Adrenal gland (tissue), 12 donors: Measurements from ENCODE around the gene NUP153. TPM values are rescaled to one million over a fixed set of nuclear protein-coding genes. Genes with fewer than 3 reads are reported as not detected.

ENCODE experiments used
- DNase-seq, 7 donors: peaks; one replicate each; pipeline ENCODE4 v3.0.0-alpha.2; 2019 to 2020
- H3K27ac ChIP-seq, 5 donors: fragments of 200-600 bp; sonication (generic) in 4 of 5; 1 replicate in 3 of 5; 2 replicates in 2 of 5; pipeline versions ENCODE4 v1.5.1 to v1.8.0; 2016 to 2020; ENCODE audit warnings: mild to moderate bottlenecking in 1 of 5
- H3K27me3 ChIP-seq: fragments of 200-600 bp; 2 replicates; pipeline ENCODE4 v1.8.0; 2021
- H3K36me3 ChIP-seq, 2 donors: fragments of 200-600 bp; replicated peaks in 1 of 2; 1 replicate in 1 of 2; 2 replicates in 1 of 2; pipeline versions ENCODE4 v1.5.1 to v1.8.0; 2018 to 2022
- H3K4me1 ChIP-seq, 2 donors: fragments of 200-600 bp; replicated peaks in 1 of 2; 1 replicate in 1 of 2; 2 replicates in 1 of 2; pipeline versions ENCODE4 v1.5.1 to v1.8.0; 2018 to 2021
- H3K4me3 ChIP-seq, 4 donors: fragments of 200-600 bp; sonication (generic) in 3 of 4; one replicate each; pipeline ENCODE4 v1.5.1; 2016 to 2018
- H3K9me3 ChIP-seq, 3 donors: fragments of 200-600 bp; sonication (generic) in 1 of 3; replicated peaks in 1 of 3; 1 replicate in 2 of 3; 2 replicates in 1 of 3; pipeline versions ENCODE4 v1.5.1 to v1.8.0; 2016 to 2021
- CTCF ChIP-seq, 6 experiments: fragments of 450-650 bp in 4 of 6; fragments of 200-600 bp in 2 of 6; sonication (generic) in 1 of 6; IDR thresholded peaks; 1 replicate in 5 of 6; 2 replicates in 1 of 6; pipeline versions ENCODE4 v1.5.1 to v1.8.0; 2016 to 2021; ENCODE audit warnings: antibody characterized with exemption in 6 of 6, mild to moderate bottlenecking in 2 of 6, moderate library complexity in 1 of 6
- POLR2A ChIP-seq, 2 donors: fragments of 450-650 bp; IDR thresholded peaks; one replicate each; pipeline ENCODE4 v1.6.1; 2017; ENCODE audit warnings: antibody characterized with exemption in 2 of 2, mild to moderate bottlenecking in 2 of 2, moderate library complexity in 1 of 2
- WGBS, 4 donors: extraction: QIAGEN DNeasy Blood & Tissue Kit in 2 of 4; methylation state at CpG; one replicate each; pipeline versions ENCODE4 v1.1.5 to v1.1.7; 2013 to 2017; 5-methylcytosine and 5-hydroxymethylcytosine counted together
- intact Hi-C, 2 donors: fragments of 100-400 bp; cut with DNase I; formaldehyde crosslinking; loops; one replicate each; pipeline versions ENCODE4 v1.14.1 to v1.15.0; 2022 to 2023
- polyA plus RNA-seq, 3 donors: library from polyadenylated mRNA; stranded (reverse); fragments of 200-250 nt in 2 of 3; fragments of 350-450 nt in 1 of 3; fragmentation: Illumina TruSeq in 1 of 3; extraction: RNeasy Lipid Tissue Mini Kit (QIAGEN cat#74804) in 1 of 3; gene quantifications; one replicate each; pipeline ENCODE4 v1.2.3, GENCODE V29; 2013 to 2014
- total RNA-seq, 9 donors: library from RNA; depleted of rRNA in 4 of 9; stranded (reverse); fragments of >200 nt in 4 of 9; fragments of 120-200 nt in 1 of 9; fragmentation: NEBNext Ultra II Directional in 1 of 9; extraction: Animal tissue kit (Norgen Biotek cat#: 25700) in 1 of 9; gene quantifications; one replicate each; pipeline versions ENCODE4 v1.1.0 to v1.2.4, GENCODE V29; 2013 to 2023
- donor health status: healthy with polysubstance abuse.
- donor health status: Bipolar disorder and iron deficiency.
- donor health status: DM: yes; HTN: yes; CAD: no.
- donor health status: DM: no; HTN: no; CAD: no.
- donor health status: DM: no; HTN: no; CAD: no.
- donor health status: DM: yes; HTN: yes; CAD: no.

Gene NUP153
- total and polyA plus RNA-seq, 12 donors: 4.6 to 31.4 (median 28.2) TPM

- Histone ChIP-seq H3K4me1 (no peaks in the 10 kb centered on the region), H3K27me3 (no peaks in the 10 kb centered on the region), H3K4me3 (no peak overlapping the region), H3K27ac (no peak overlapping the region), H3K9me3 (no peaks in the 10 kb centered on the region), H3K36me3 (peaks cover 0 to 29% of the 10 kb centered on the region in 2 donors)
- intact Hi-C loops: no loop called here
- no peak for DNase-seq
- WGBS, 4 donors: 81 to 87% (median 86%) methylated on average over 2 of the region's 2 CpGs
- no peak for TF ChIP-seq CTCF (IDR thresholded peaks at IDR 0.05)
- no peak for TF ChIP-seq POLR2A (IDR thresholded peaks at IDR 0.05)
Measured at GRCh38 chr6:17633465-17634188, 73.1 kb downstream of the NUP153 start.

GRCh38 chr6:17632934-17633333 lies 73.8 kb downstream of the NUP153 start:
- WGBS, 4 donors: 90 to 96% (median 94%) methylated on average over 1 of the region's 1 CpG
- intact Hi-C loops: no loop called here
- DNase-seq: no peak

GRCh38 chr6:17630511-17631073 lies 76.1 kb downstream of the NUP153 start:
- Histone ChIP-seq H3K27me3 (no peaks in the 10 kb centered on the region), H3K9me3 (no peaks in the 10 kb centered on the region), H3K36me3 (peaks cover 0 to 36% of the 10 kb centered on the region in 2 donors), H3K27ac (no peak overlapping the region), H3K4me1 (no peaks in the 10 kb centered on the region), H3K4me3 (no peak overlapping the region)
- no peak for DNase-seq
- 62 to 75% (median 71%) methylated on average over 5 of the region's 5 CpGs for WGBS, 4 donors
- intact Hi-C loops: no loop called here
- TF ChIP-seq POLR2A (IDR thresholded peaks at IDR 0.05): no peak
- no peak for TF ChIP-seq CTCF (IDR thresholded peaks at IDR 0.05)

More at GRCh38 chr6:17632934-17633333, 73.8 kb downstream of the NUP153 start:
- Histone ChIP-seq H3K36me3 (peaks cover 0 to 36% of the 10 kb centered on the region in 2 donors), H3K4me3 (no peak overlapping the region), H3K9me3 (no peaks in the 10 kb centered on the region), H3K27ac (no peak overlapping the region), H3K4me1 (no peaks in the 10 kb centered on the region), H3K27me3 (no peaks in the 10 kb centered on the region)
- no peak for TF ChIP-seq POLR2A (IDR thresholded peaks at IDR 0.05)
- no peak for TF ChIP-seq CTCF (IDR thresholded peaks at IDR 0.05)

- WGBS, 4 donors: 81 to 91% (median 82%) methylated on average over 8 of the region's 8 CpGs
- intact Hi-C loops: no loop called here
Measured at GRCh38 chr6:17629824-17630510, 76.8 kb downstream of the NUP153 start.

More at GRCh38 chr6:17629824-17630510, 76.8 kb downstream of the NUP153 start:
- no peak for DNase-seq
- no peaks in the 10 kb centered on the region for H3K27me3 ChIP-seq
- H3K27ac ChIP-seq: no peak overlapping the region
- no peaks in the 10 kb centered on the region for H3K4me1 ChIP-seq
- peaks cover 0 to 42% of the 10 kb centered on the region in 2 donors for H3K36me3 ChIP-seq
- TF ChIP-seq POLR2A (IDR thresholded peaks at IDR 0.05) (no peak), CTCF (IDR thresholded peaks at IDR 0.05) (no peak)
- no peak overlapping the region for H3K4me3 ChIP-seq
- no peaks in the 10 kb centered on the region for H3K9me3 ChIP-seq
